GM23338 (cell line): ENCODE data around the gene PAPPA. TPM values are rescaled to one million over a fixed set of nuclear protein-coding genes. Genes with fewer than 3 reads are reported as not detected.

Experiments used
- ATAC-seq: fragments of 200-7000 bp; cut with Tn5 transposase; 3 replicates; pipeline ENCODE4 v1.9.1; 2020
- DNase-seq: peaks from one replicate; pipeline ENCODE4 v3.0.0-alpha.2; 2015; ENCODE audit warnings: low spot score
- H2AFZ ChIP-seq: fragments of 200-600 bp; sonication (generic); 2 replicates; pipeline ENCODE4 v1.8.0; 2016; ENCODE audit warnings: antibody characterized with exemption, mild to moderate bottlenecking, moderate library complexity
- H3F3A ChIP-seq: fragments of 200-600 bp; sonication (generic); replicated peaks from 2 replicates; pipeline ENCODE4 v1.8.0; 2017; ENCODE audit warnings: antibody characterized with exemption, mixed run types, low read depth
- H3K27ac ChIP-seq: fragments of 200-600 bp; sonication (generic); 2 replicates; pipeline ENCODE4 v1.6.1; 2016; ENCODE audit warnings: low read depth
- H3K27me3 ChIP-seq: fragments of 200-600 bp; sonication (generic); 2 replicates; pipeline ENCODE4 v1.8.0; 2016; ENCODE audit warnings: mild to moderate bottlenecking, mixed run types, moderate library complexity; ENCODE audit not compliant: insufficient read depth
- H3K36me3 ChIP-seq: fragments of 200-600 bp; sonication (generic); 2 replicates; pipeline ENCODE4 v1.8.0; 2016; ENCODE audit warnings: mild to moderate bottlenecking; ENCODE audit not compliant: insufficient read depth
- H3K4me1 ChIP-seq: fragments of 200-600 bp; sonication (generic); 2 replicates; pipeline ENCODE4 v1.8.0; 2016; ENCODE audit warnings: mild to moderate bottlenecking, moderate library complexity; ENCODE audit not compliant: insufficient read depth
- H3K4me2 ChIP-seq: fragments of 200-600 bp; sonication (generic); 2 replicates; pipeline ENCODE4 v1.7.1; 2017; ENCODE audit warnings: mixed run types
- H3K4me3 ChIP-seq: fragments of 200-600 bp; sonication (generic); 2 replicates; pipeline ENCODE4 v1.6.1; 2016; ENCODE audit warnings: mixed run types
- H3K79me2 ChIP-seq: fragments of 200-600 bp; sonication (generic); replicated peaks from 2 replicates; pipeline ENCODE4 v1.8.0; 2017; ENCODE audit warnings: mild to moderate bottlenecking; ENCODE audit not compliant: insufficient read depth
- H3K9me2 ChIP-seq: fragments of 200-600 bp; sonication (generic); 2 replicates; pipeline ENCODE4 v1.8.0; 2017; ENCODE audit not compliant: insufficient read depth
- H4K20me1 ChIP-seq: fragments of 200-600 bp; sonication (generic); replicated peaks from 2 replicates; pipeline ENCODE4 v1.8.0; 2017; ENCODE audit warnings: mild to moderate bottlenecking; ENCODE audit not compliant: insufficient read depth
- H3K27ac Mint-ChIP-seq: 2 replicates; pipeline ENCODE4 v1.8.0; 2020; ENCODE audit warnings: inconsistent platforms, mild to moderate bottlenecking, moderate library complexity, mixed read lengths
- H3K27me3 Mint-ChIP-seq: 3 replicates; pipeline ENCODE4 v1.8.0; 2022; ENCODE audit warnings: low read depth, mild to moderate bottlenecking, moderate library complexity, mixed read lengths, inconsistent platforms; ENCODE audit not compliant: insufficient read depth, poor library complexity
- H3K36me3 Mint-ChIP-seq: 3 replicates; pipeline ENCODE4 v1.8.0; 2021; ENCODE audit warnings: low read depth, mild to moderate bottlenecking, inconsistent platforms, moderate library complexity, mixed read lengths
- H3K4me1 Mint-ChIP-seq: 3 replicates; pipeline ENCODE4 v1.8.0; 2020; ENCODE audit warnings: mild to moderate bottlenecking, inconsistent platforms, mixed read lengths
- H3K4me3 Mint-ChIP-seq: 3 replicates; pipeline ENCODE4 v1.8.0; 2021; ENCODE audit warnings: moderate library complexity, mild to moderate bottlenecking, inconsistent platforms, mixed read lengths
- H3K9me3 Mint-ChIP-seq: 3 replicates; pipeline ENCODE4 v1.8.0; 2020; ENCODE audit warnings: moderate library complexity, mild to moderate bottlenecking, inconsistent platforms, mixed read lengths
- CREB1 ChIP-seq: fragments of 250-450 bp; sonication (Bioruptor Pico); IDR thresholded peaks from 2 replicates; pipeline ENCODE4 v1.5.0; 2020; ENCODE audit warnings: low read depth, mild to moderate bottlenecking, moderate library complexity
- CTCF ChIP-seq, 2 experiments: fragments of 200-600 bp in 1 of 2; sonication (generic) in 1 of 2; conservative IDR thresholded peaks; 2 replicates each; pipeline versions ENCODE4 v1.5.1 to v1.6.1; 2016 to 2017; ENCODE audit warnings: antibody characterized with exemption in 2 of 2, low read depth in 2 of 2, mild to moderate bottlenecking in 2 of 2, moderate library complexity in 1 of 2
- ETS1 ChIP-seq: IDR thresholded peaks from 2 replicates; pipeline ENCODE4 v1.6.1; 2016; ENCODE audit warnings: antibody characterized with exemption
- EZH2 ChIP-seq: fragments of 200-600 bp; sonication (generic); IDR thresholded peaks from one replicate; pipeline ENCODE4 v1.8.0; 2017; ENCODE audit warnings: antibody characterized with exemption, mild to moderate bottlenecking, low read depth; ENCODE audit not compliant: unreplicated experiment
- EZH2phosphoT487 ChIP-seq: fragments of 200-600 bp; sonication (generic); IDR thresholded peaks from one replicate; pipeline ENCODE4 v1.8.1; 2018; ENCODE audit warnings: antibody characterized with exemption; ENCODE audit not compliant: unreplicated experiment
- JUNB ChIP-seq: IDR thresholded peaks from one replicate; pipeline ENCODE4 v1.6.1; 2016; ENCODE audit warnings: antibody characterized with exemption; ENCODE audit not compliant: unreplicated experiment
- NANOG ChIP-seq: IDR thresholded peaks from 2 replicates; pipeline ENCODE4 v1.6.1; 2016; ENCODE audit warnings: antibody characterized with exemption, borderline replicate concordance
- POLR2AphosphoS5 ChIP-seq: IDR thresholded peaks from 2 replicates; pipeline ENCODE4 v1.6.1; 2016; ENCODE audit warnings: antibody characterized with exemption, low read depth
- REST ChIP-seq: IDR thresholded peaks from one replicate; pipeline ENCODE4 v1.6.1; 2018; ENCODE audit warnings: antibody characterized with exemption; ENCODE audit not compliant: unreplicated experiment
- STAT1 ChIP-seq: IDR thresholded peaks from one replicate; pipeline ENCODE4 v1.6.1; 2016; ENCODE audit warnings: antibody characterized with exemption; ENCODE audit not compliant: unreplicated experiment
- ZNF114 ChIP-seq: fragments of 250-450 bp; sonication (Bioruptor Pico); IDR thresholded peaks from 2 replicates; pipeline ENCODE4 v1.5.0; 2020; ENCODE audit warnings: mild to moderate bottlenecking, moderate library complexity
- ZNF331 ChIP-seq: fragments of 250-450 bp; sonication (Bioruptor Pico); IDR thresholded peaks from 2 replicates; pipeline ENCODE4 v1.5.0; 2020; ENCODE audit warnings: low read depth, mild to moderate bottlenecking, moderate library complexity
- ZNF462 ChIP-seq: fragments of 250-450 bp; sonication (Bioruptor Pico); IDR thresholded peaks from 2 replicates; pipeline ENCODE4 v1.5.0; 2020; ENCODE audit warnings: mild to moderate bottlenecking, moderate library complexity
- polyA plus RNA-seq: library from polyadenylated mRNA; unstranded; fragments of >200 nt; fragmentation: Nextera tagmentation; extraction: Ambion mirVana; gene quantifications from 2 replicates; pipeline ENCODE4 v1.2.1, GENCODE V29; 2016
- total RNA-seq: library from RNA; depleted of rRNA; stranded (reverse); fragments of >200 nt; shearing (Covaris generic); gene quantifications from 2 replicates; pipeline ENCODE4 v1.2.3, GENCODE V29; 2014

The PAPPA gene
- total and polyA plus RNA-seq, 2 experiments from 2014 or later: 0.38 to 0.66 TPM

- Mint-ChIP-seq H3K36me3 (no peaks in the 10 kb centered on the region), H3K9me3 (no peaks in the 10 kb centered on the region)
These were observed 227.8 kb downstream of the PAPPA start for GRCh38 chr9:116381350-116381749.

More at GRCh38 chr9:116381350-116381749, 227.8 kb downstream of the PAPPA start:
- Histone ChIP-seq H3K27me3 (no peaks in the 10 kb centered on the region), H2AFZ (no peak overlapping the region), H3K27ac (no peak overlapping the region), H3K4me1 (no peaks in the 10 kb centered on the region), H3K36me3 (no peaks in the 10 kb centered on the region), H3K79me2 (no peaks in the 10 kb centered on the region), H3F3A (no peaks in the 10 kb centered on the region), H3K4me3 (no peak overlapping the region), H3K9me2 (no peaks in the 10 kb centered on the region), H3K4me2 (no peak overlapping the region), H4K20me1 (no peaks in the 10 kb centered on the region)
- ATAC-seq (no peak), DNase-seq (no peak)
- Mint-ChIP-seq H3K4me1 (no peaks in the 10 kb centered on the region), H3K27ac (no peak overlapping the region), H3K4me3 (no peak overlapping the region), H3K27me3 (peaks cover 2% of the 10 kb centered on the region)
- no peak for TF ChIP-seq JUNB
- no peak for TF ChIP-seq EZH2phosphoT487
- TF ChIP-seq EZH2: no peak
- TF ChIP-seq STAT1: no peak
- no peak for TF ChIP-seq CTCF (conservative IDR thresholded peaks at IDR 0.05; ENCODE audit: low read depth in 2 of 2)
- no peak for TF ChIP-seq ZNF331 (CRISPR knock-in tag)
- no peak for TF ChIP-seq POLR2AphosphoS5
- TF ChIP-seq ZNF462 (CRISPR knock-in tag): no peak
- no peak for TF ChIP-seq NANOG
- TF ChIP-seq ETS1: no peak
- no peak for TF ChIP-seq CREB1 (CRISPR knock-in tag)
- no peak for TF ChIP-seq ZNF114
- TF ChIP-seq REST: no peak
